ENCODE measurements around the gene SYTL1. TPM values are rescaled to one million over a fixed set of nuclear protein-coding genes. Genes with fewer than 3 reads are reported as not detected.
A peak's percentile ranks its signal among the peaks of the same experiment; 100 is the strongest.
"Not testable (repeated sequence)": the region's sequence is repeated elsewhere in the genome, so short reads cannot be mapped to it uniquely, and the experiment has no call there.

SYTL1 gene
- total RNA-seq, 1 donor from 2014 or later: 29.3 TPM

- ATAC-seq: peak in 1 of 2 donors; percentile 7
- Histone ChIP-seq H3K36me3 (no peaks in the 10 kb centered on the region), H3K27me3 (ENCODE audit: low read depth) (no peaks in the 10 kb centered on the region), H3K9me3 (no peaks in the 10 kb centered on the region), H3K4me3 (no peak overlapping the region), H3K27ac (no peak overlapping the region), H3K4me1 (peaks cover 21% of the 10 kb centered on the region)
- no peak for DNase-seq
- no peak for TF ChIP-seq CTCF (IDR thresholded peaks at IDR 0.05)
- intact Hi-C loops (cut with DNase I): no loop called here
Observed at GRCh38 chr1:27380766-27381733, 39.2 kb downstream of the SYTL1 start.

- no peak for ATAC-seq
- intact Hi-C loops (cut with DNase I): no loop called here
Observed at GRCh38 chr1:27381969-27382762, 40.3 kb downstream of the SYTL1 start.

GRCh38 chr1:27383039-27383605, 41.3 kb downstream of the SYTL1 start, which contains the start of gene CD164L2:
Gene CD164L2, minus strand, starts transcription at chr1:27383333. Its CDS starts 94 bp downstream, at chr1:27383239.
- Histone ChIP-seq H3K27me3 (ENCODE audit: low read depth) (no peaks in the 10 kb centered on the region), H3K36me3 (no peaks in the 10 kb centered on the region), H3K4me3 (peak within 1 kb of the TSS; percentile 33), H3K4me1 (peaks cover 17% of the 10 kb centered on the region), H3K27ac (no peak within 1 kb of the TSS), H3K9me3 (no peaks in the 10 kb centered on the region)
- intact Hi-C loops (cut with DNase I): no loop called here
- DNase-seq: peak; percentile 84
- no peak for TF ChIP-seq CTCF (IDR thresholded peaks at IDR 0.05)
- peak; percentile 89 to 93 for ATAC-seq

More at GRCh38 chr1:27381969-27382762, 40.3 kb downstream of the SYTL1 start:
- no peaks in the 10 kb centered on the region for H3K36me3 ChIP-seq
- no peak for TF ChIP-seq CTCF (IDR thresholded peaks at IDR 0.05)
- DNase-seq: no peak
- no peak overlapping the region for H3K27ac ChIP-seq
- peaks cover 17% of the 10 kb centered on the region for H3K4me1 ChIP-seq
- no peak overlapping the region for H3K4me3 ChIP-seq
- H3K27me3 ChIP-seq (ENCODE audit: low read depth): no peaks in the 10 kb centered on the region
- no peaks in the 10 kb centered on the region for H3K9me3 ChIP-seq

GRCh38 chr1:27383661-27384060, 41.8 kb downstream of the SYTL1 start:
- no peak for ATAC-seq
- no peak for DNase-seq
- TF ChIP-seq CTCF (IDR thresholded peaks at IDR 0.05): no peak
- H3K36me3 ChIP-seq: no peaks in the 10 kb centered on the region
- intact Hi-C loops (cut with DNase I): no loop called here
- peaks cover 17% of the 10 kb centered on the region for H3K4me1 ChIP-seq
- no peaks in the 10 kb centered on the region for H3K27me3 ChIP-seq (ENCODE audit: low read depth)
- no peak overlapping the region for H3K4me3 ChIP-seq
- no peak overlapping the region for H3K27ac ChIP-seq
- H3K9me3 ChIP-seq: no peaks in the 10 kb centered on the region

GRCh38 chr1:27384797-27385196, 43.0 kb downstream of the SYTL1 start:
- ATAC-seq; DNase-seq; H3K27me3 ChIP-seq (ENCODE audit: low read depth); H3K36me3 ChIP-seq; H3K27ac ChIP-seq; intact Hi-C loops (cut with DNase I); H3K9me3 ChIP-seq; H3K4me3 ChIP-seq: not testable (repeated sequence)
- H3K4me1 ChIP-seq: peaks cover 17% of the 10 kb centered on the region
